GM21447 (cell line): Measurements from ENCODE around the gene ANTXR1.

Source experiments
- ATAC-seq: cut with Tn5 transposase; IDR thresholded peaks from one replicate; pipeline ENCODE4 v1.9.1; 2021; ENCODE audit not compliant: unreplicated experiment

Gene ANTXR1

GRCh38 chr2:69203166-69203985, 190.4 kb downstream of the ANTXR1 start:
- ATAC-seq = no peak

GRCh38 chr2:69204654-69205053, 191.7 kb downstream of the ANTXR1 start:
- ATAC-seq = no peak

- ATAC-seq = no peak
These were observed 192.1 kb downstream of the ANTXR1 start for GRCh38 chr2:69205076-69205475.

- no peak for ATAC-seq
These were observed 192.5 kb downstream of the ANTXR1 start for GRCh38 chr2:69205491-69205890.

GRCh38 chr2:69208023-69208595, 195.1 kb downstream of the ANTXR1 start:
- no peak for ATAC-seq

- ATAC-seq = no peak
These were observed 196.5 kb downstream of the ANTXR1 start for GRCh38 chr2:69209482-69209881.

GRCh38 chr2:69210385-69210784, 197.4 kb downstream of the ANTXR1 start:
- ATAC-seq = no peak

GRCh38 chr2:69211048-69211447, 198.1 kb downstream of the ANTXR1 start:
- no peak for ATAC-seq

GRCh38 chr2:69211686-69212085, 198.7 kb downstream of the ANTXR1 start:
- no peak for ATAC-seq

- no peak for ATAC-seq
These were observed 199.5 kb downstream of the ANTXR1 start for GRCh38 chr2:69212238-69213028.

- no peak for ATAC-seq
These were observed 200.2 kb downstream of the ANTXR1 start for GRCh38 chr2:69213201-69213600.

- ATAC-seq = no peak
These were observed 200.8 kb downstream of the ANTXR1 start for GRCh38 chr2:69213782-69214181.

- no peak for ATAC-seq
These were observed 201.9 kb downstream of the ANTXR1 start for GRCh38 chr2:69214898-69215297.

GRCh38 chr2:69216535-69217332, 203.8 kb downstream of the ANTXR1 start:
- no peak for ATAC-seq

- no peak for ATAC-seq
These were observed 204.5 kb downstream of the ANTXR1 start for GRCh38 chr2:69217333-69218080.

- ATAC-seq = no peak
These were observed 208.5 kb downstream of the ANTXR1 start for GRCh38 chr2:69221512-69221911.

GRCh38 chr2:69221960-69222751, 209.2 kb downstream of the ANTXR1 start:
- ATAC-seq = no peak

- no peak for ATAC-seq
These were observed 210.1 kb downstream of the ANTXR1 start for GRCh38 chr2:69222953-69223658.
